Vagina (tissue), 2 donors: ENCODE data around the gene MAD1L1. TPM values are rescaled to one million over a fixed set of nuclear protein-coding genes. Genes with fewer than 3 reads are reported as not detected.

Experiments
- DNase-seq, 2 donors: peaks; one replicate each; pipeline ENCODE4 v3.0.0-alpha.2; 2017; ENCODE audit errors: extremely low spot score in 2 of 2
- H3K27ac ChIP-seq: fragments of 200-600 bp; sonication (generic); one replicate; pipeline ENCODE4 v1.5.1; 2019
- H3K27me3 ChIP-seq: fragments of 200-600 bp; sonication (generic); one replicate; pipeline ENCODE4 v1.5.1; 2019
- H3K36me3 ChIP-seq, 2 donors: fragments of 200-600 bp; sonication (generic); one replicate each; pipeline ENCODE4 v1.5.1; 2017 to 2019
- H3K4me1 ChIP-seq: fragments of 200-600 bp; sonication (generic); one replicate; pipeline ENCODE4 v1.5.1; 2019
- H3K4me3 ChIP-seq, 2 donors: fragments of 200-600 bp; sonication (generic); 1 replicate in 1 of 2; 2 replicates in 1 of 2; pipeline ENCODE4 v1.5.1; 2016 to 2019
- H3K9me3 ChIP-seq: fragments of 200-600 bp; sonication (generic); one replicate; pipeline ENCODE4 v1.5.1; 2019
- CTCF ChIP-seq, 3 experiments: fragments of 450-650 bp in 2 of 3; fragments of 200-600 bp in 1 of 3; sonication (generic) in 1 of 3; IDR thresholded peaks; one replicate each; pipeline ENCODE4 v1.5.1; 2017 to 2019; ENCODE audit warnings: antibody characterized with exemption in 3 of 3, mild to moderate bottlenecking in 2 of 3, moderate library complexity in 2 of 3
- POLR2A ChIP-seq, 2 donors: fragments of 450-650 bp; IDR thresholded peaks; one replicate each; pipeline ENCODE4 v1.6.1; 2017; ENCODE audit warnings: antibody characterized with exemption in 2 of 2, mild to moderate bottlenecking in 2 of 2, moderate library complexity in 2 of 2
- POLR2AphosphoS5 ChIP-seq, 2 donors: sonication (generic); formaldehyde crosslinking; IDR thresholded peaks; one replicate each; pipeline ENCODE4 v1.9.0; 2017; ENCODE audit warnings: antibody characterized with exemption in 2 of 2, mild to moderate bottlenecking in 2 of 2, low read depth in 1 of 2; ENCODE audit not compliant: insufficient read depth in 1 of 2
- intact Hi-C: fragments of 100-400 bp; cut with DNase I; formaldehyde crosslinking; loops from one replicate; pipeline ENCODE4 v1.15.1; 2023
- total RNA-seq: library from RNA; depleted of rRNA; stranded (reverse); fragments of >200 nt; gene quantifications from one replicate; pipeline ENCODE4 v1.2.3, GENCODE V29; 2016

Gene MAD1L1
- total RNA-seq, 1 donor from 2014 or later: 62.4 TPM

DNA sequence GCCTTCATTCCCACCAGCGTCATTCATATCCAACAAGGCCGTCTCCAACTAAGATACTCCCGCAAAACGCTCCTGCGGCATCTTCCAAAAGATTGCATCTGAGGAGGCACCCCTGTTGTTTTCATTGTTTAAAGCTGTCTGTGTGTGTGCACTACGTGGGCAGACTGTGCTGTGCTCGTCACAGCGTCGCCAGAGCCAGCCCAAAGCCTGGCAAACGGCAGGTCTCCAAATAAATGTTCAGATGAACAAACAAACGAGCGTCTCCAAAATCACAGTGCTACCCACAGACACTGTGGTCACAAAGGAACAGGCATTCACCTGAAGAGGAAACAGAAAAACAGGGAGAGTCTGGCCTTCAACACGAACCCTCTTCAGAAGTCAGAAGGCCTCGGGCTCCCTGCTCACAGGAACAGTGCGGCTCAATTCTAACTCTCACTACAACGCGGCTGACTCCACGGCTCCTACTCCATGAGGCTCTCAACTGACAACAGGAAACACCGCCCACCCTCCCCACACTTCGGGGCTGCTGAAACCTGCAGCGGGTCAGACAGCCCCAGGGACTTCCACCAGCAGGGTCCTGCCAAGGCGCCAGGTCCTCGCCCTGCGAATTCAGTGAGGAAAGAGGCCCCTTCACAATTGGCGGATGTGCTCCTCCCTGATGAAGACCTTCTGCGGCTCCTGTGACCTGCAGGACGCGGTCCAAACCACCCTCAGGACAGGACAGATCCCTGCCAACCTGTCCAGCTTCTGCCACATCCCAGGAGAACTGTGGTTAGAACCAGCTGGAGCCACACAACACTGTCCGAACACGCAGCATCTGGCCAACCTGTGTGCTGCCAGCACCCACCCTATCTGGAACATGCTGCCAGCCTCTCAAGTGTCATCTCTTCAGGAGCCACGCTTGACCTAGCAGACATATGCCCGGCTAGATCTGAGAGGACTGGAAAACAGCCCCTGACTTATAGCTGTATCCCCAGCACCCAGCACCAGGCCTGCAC is 36.1 kb downstream of the MAD1L1 start:
- H3K9me3 ChIP-seq: no peaks in the 10 kb centered on the region
- no peak for DNase-seq
- H3K4me3 ChIP-seq: no peak overlapping the region
- no peaks in the 10 kb centered on the region for H3K27me3 ChIP-seq
- TF ChIP-seq POLR2A (IDR thresholded peaks at IDR 0.05): no peak
- TF ChIP-seq CTCF (IDR thresholded peaks at IDR 0.05): no peak
- TF ChIP-seq POLR2AphosphoS5 (IDR thresholded peaks at IDR 0.05; ENCODE audit: insufficient read depth in 1 of 2, low read depth in 1 of 2): no peak
- H3K27ac ChIP-seq: no peak overlapping the region
- peaks cover 0 to 14% of the 10 kb centered on the region in 2 donors for H3K36me3 ChIP-seq
- H3K4me1 ChIP-seq: no peaks in the 10 kb centered on the region
- intact Hi-C loops: no loop called here

GRCh38 chr7:2195400-2196246 is 37.1 kb downstream of the MAD1L1 start:
- intact Hi-C loops: no loop called here
- DNase-seq: no peak
- H3K4me1 ChIP-seq: no peaks in the 10 kb centered on the region
- no peak overlapping the region for H3K27ac ChIP-seq
- H3K27me3 ChIP-seq: no peaks in the 10 kb centered on the region
- peaks cover 0 to 14% of the 10 kb centered on the region in 2 donors for H3K36me3 ChIP-seq
- TF ChIP-seq POLR2A (IDR thresholded peaks at IDR 0.05) (no peak), CTCF (IDR thresholded peaks at IDR 0.05) (no peak), POLR2AphosphoS5 (IDR thresholded peaks at IDR 0.05; ENCODE audit: insufficient read depth in 1 of 2, low read depth in 1 of 2) (no peak)
- no peaks in the 10 kb centered on the region for H3K9me3 ChIP-seq
- no peak overlapping the region for H3K4me3 ChIP-seq

DNA sequence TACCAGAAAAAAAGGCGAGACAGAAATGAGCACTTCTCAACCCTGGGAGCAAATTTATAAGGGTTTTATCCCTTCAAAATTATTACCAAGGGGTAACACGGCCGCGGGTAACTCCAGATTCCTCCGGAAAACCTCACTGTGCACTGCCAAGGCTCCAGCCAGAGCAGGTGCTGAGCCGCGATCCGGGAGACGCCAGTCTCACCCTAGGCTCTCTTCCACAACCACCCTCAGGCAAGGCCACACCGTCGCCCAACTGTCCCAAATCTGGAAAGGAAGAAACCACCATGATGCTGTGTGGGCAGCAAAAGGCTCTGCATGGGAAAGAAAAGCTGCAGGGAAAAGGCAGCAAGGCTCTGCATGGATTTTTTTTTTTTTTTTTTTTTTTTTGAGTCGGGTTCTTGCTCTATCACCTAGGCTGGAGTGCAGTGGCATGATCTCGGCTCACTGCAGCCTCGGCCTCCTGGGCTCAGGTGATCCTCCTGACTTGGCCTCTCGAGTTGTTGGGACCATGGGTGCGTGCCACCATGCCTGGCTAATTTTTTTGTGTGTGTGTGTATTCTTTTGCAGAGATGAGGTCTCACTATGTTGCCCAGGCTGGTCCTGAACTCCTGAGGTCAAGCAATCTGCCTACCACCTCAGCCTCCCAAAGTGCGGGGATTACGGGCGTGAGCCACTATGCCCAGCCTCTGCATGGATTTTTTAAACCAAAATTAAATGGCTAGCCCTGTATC is 39.0 kb downstream of the MAD1L1 start:
- no peak for DNase-seq
- Histone ChIP-seq H3K9me3 (no peaks in the 10 kb centered on the region), H3K36me3 (no peaks in the 10 kb centered on the region), H3K4me3 (no peak overlapping the region), H3K27me3 (no peaks in the 10 kb centered on the region), H3K4me1 (no peaks in the 10 kb centered on the region), H3K27ac (no peak overlapping the region)
- intact Hi-C loops: no loop called here
- no peak for TF ChIP-seq POLR2AphosphoS5 (IDR thresholded peaks at IDR 0.05; ENCODE audit: insufficient read depth in 1 of 2, low read depth in 1 of 2)

- Histone ChIP-seq H3K9me3 (no peaks in the 10 kb centered on the region), H3K4me3 (no peak overlapping the region), H3K27ac (no peak overlapping the region), H3K36me3 (no peaks in the 10 kb centered on the region), H3K4me1 (no peaks in the 10 kb centered on the region), H3K27me3 (no peaks in the 10 kb centered on the region)
- intact Hi-C loops: no loop called here
- no peak for TF ChIP-seq POLR2AphosphoS5 (IDR thresholded peaks at IDR 0.05; ENCODE audit: insufficient read depth in 1 of 2, low read depth in 1 of 2)
- TF ChIP-seq POLR2A (IDR thresholded peaks at IDR 0.05): no peak
- TF ChIP-seq CTCF (IDR thresholded peaks at IDR 0.05): no peak
- DNase-seq: no peak
Observed at GRCh38 chr7:2192831-2193534, 39.8 kb downstream of the MAD1L1 start.
